Activated CD4-positive, alpha-beta T cell treated with anti-CD3 and anti-CD28 coated beads for 36 hours (primary cell): ENCODE data around the gene MMD2. TPM values are rescaled to one million over a fixed set of nuclear protein-coding genes. Genes with fewer than 3 reads are reported as not detected.

ENCODE experiments used
- ATAC-seq: fragments of 200-7000 bp; cut with Tn5 transposase; one replicate; pipeline ENCODE4 v1.10.0; 2021; ENCODE audit warnings: mild to moderate bottlenecking, moderate library complexity
- CTCF ChIA-PET: fragments of 350-600 bp; sonication (Branson Sonifier 250); formaldehyde crosslinking; loops from one replicate; lab custom pipeline; 2021; ENCODE audit warnings: antibody characterized with exemption; lab: Charles Lee
- POLR2A ChIA-PET: fragments of 350-600 bp; sonication (Branson Sonifier 250); formaldehyde crosslinking; loops from one replicate; lab custom pipeline; 2021; ENCODE audit warnings: antibody characterized with exemption, inconsistent platforms; lab: Charles Lee
- DNase-seq: peaks from one replicate; pipeline ENCODE4 v3.0.0-alpha.2; 2020
- H3K27ac Mint-ChIP-seq: one replicate; pipeline ENCODE4 v1.8.0; 2021; ENCODE audit warnings: mixed read lengths
- H3K27me3 Mint-ChIP-seq: one replicate; pipeline ENCODE4 v1.8.0; 2021; ENCODE audit warnings: mixed read lengths
- H3K36me3 Mint-ChIP-seq: one replicate; pipeline ENCODE4 v1.8.0; 2021; ENCODE audit warnings: low read depth, mixed read lengths
- H3K4me1 Mint-ChIP-seq: one replicate; pipeline ENCODE4 v1.8.0; 2021; ENCODE audit warnings: mixed read lengths
- H3K4me3 Mint-ChIP-seq: one replicate; pipeline ENCODE4 v1.8.0; 2021; ENCODE audit warnings: mild to moderate bottlenecking, moderate library complexity, mixed read lengths
- H3K9me3 Mint-ChIP-seq: one replicate; pipeline ENCODE4 v1.8.0; 2021; ENCODE audit warnings: low read depth, mixed read lengths
- intact Hi-C, 2 experiments: fragments of 100-400 bp; cut with DNase I in 1 of 2; cut with micrococcal nuclease in 1 of 2; formaldehyde crosslinking; loops; one replicate each; pipeline versions ENCODE4 v1.14.2 to v1.15.1; 2022 to 2024; cut with DNase I, micrococcal nuclease
- total RNA-seq, 2 experiments: library from RNA; stranded (reverse); gene quantifications; one replicate each; pipeline ENCODE4 v1.2.3, GENCODE V29; 2021

The MMD2 gene
- total RNA-seq, 2 experiments from 2014 or later, result not detected

DNA sequence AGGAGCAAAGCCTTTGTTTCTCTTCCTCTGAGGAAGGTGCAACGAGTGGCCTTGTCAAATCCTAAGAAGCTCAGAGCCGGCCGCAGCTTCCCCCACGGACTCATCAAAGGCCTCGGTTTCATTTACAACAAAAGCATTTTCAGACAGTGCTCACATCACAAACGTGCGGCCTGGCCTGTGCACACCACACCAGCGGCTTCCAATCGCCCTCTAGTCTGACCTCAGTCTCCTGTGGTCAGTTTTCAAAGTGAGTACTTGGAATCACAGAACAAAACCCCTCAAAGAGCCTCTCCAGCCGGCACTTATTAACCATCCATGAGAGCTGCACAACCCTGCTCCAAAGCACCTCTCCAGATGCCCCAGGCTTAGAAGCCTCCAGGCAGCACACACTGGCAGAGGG lies 78.8 kb downstream of the MMD2 start:
- ATAC-seq (no peak), DNase-seq (no peak)
- no peak overlapping the region for H3K4me3 Mint-ChIP-seq
- peaks cover 20% of the 10 kb centered on the region for H3K27me3 Mint-ChIP-seq
- ChIA-PET CTCF (interaction anchor here (0.6 to 1.3 kb wide), 2 partner anchors 88 to 206 kb away, joined by 3 to 6 read pairs; no protein-coding TSS in a partner anchor), POLR2A (no interaction called here)
- intact Hi-C loops, result no loop called here
- H3K36me3 Mint-ChIP-seq, result no peaks in the 10 kb centered on the region
- no peak overlapping the region for H3K27ac Mint-ChIP-seq
- peaks cover 10% of the 10 kb centered on the region for H3K4me1 Mint-ChIP-seq
- no peaks in the 10 kb centered on the region for H3K9me3 Mint-ChIP-seq

DNA sequence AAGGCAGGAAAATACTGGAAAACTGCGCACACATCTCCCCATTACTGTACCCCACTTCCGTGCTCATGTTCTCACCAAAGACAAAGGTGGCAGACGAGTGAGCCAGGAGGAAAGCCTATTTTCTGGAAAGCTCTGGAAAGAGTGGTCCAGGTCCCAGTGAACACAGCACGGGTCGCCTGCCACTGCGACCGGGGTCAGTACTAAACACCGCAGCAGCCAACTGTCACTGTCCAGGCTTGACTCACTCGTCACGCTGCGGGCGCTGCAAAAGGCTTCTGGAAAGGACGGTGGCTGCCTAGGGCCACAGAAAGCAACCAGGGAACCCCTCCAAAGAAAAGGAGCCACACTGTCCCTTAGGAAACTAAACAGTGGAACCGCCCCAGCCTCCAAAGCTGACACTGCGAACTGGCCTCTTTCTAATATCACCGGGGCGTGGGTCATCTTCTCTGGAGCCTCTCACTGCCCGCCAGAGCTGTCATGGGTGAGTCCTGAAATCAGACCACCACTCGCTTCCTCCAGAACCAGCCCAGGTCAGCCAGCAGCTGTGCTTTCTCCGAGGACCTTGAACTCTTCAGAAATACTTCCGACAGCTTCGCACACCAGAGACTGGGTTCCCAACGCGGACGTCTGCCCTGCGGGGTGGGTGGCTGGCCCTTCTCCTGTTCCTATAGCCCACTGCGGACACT lies 79.4 kb downstream of the MMD2 start:
- intact Hi-C loops, result no loop called here
- no peak for ATAC-seq
- DNase-seq, result no peak
- H3K27ac Mint-ChIP-seq, result no peak overlapping the region
- no peaks in the 10 kb centered on the region for H3K36me3 Mint-ChIP-seq
- peaks cover 20% of the 10 kb centered on the region for H3K27me3 Mint-ChIP-seq
- ChIA-PET POLR2A (no interaction called here), CTCF (no interaction called here)
- no peak overlapping the region for H3K4me3 Mint-ChIP-seq
- peaks cover 10% of the 10 kb centered on the region for H3K4me1 Mint-ChIP-seq
- H3K9me3 Mint-ChIP-seq, result no peaks in the 10 kb centered on the region

GRCh38 chr7:4878336-4879335 lies 80.4 kb downstream of the MMD2 start:
- CTCF ChIA-PET, result no interaction called here
- Mint-ChIP-seq H3K27me3 (peaks cover 16% of the 10 kb centered on the region), H3K36me3 (no peaks in the 10 kb centered on the region), H3K9me3 (no peaks in the 10 kb centered on the region), H3K27ac (no peak overlapping the region), H3K4me3 (no peak overlapping the region), H3K4me1 (peaks cover 10% of the 10 kb centered on the region)
- intact Hi-C loops, result no loop called here
- DNase-seq, result no peak
- no peak for ATAC-seq
- POLR2A ChIA-PET, result no interaction called here

GRCh38 chr7:4876586-4876985 lies 82.4 kb downstream of the MMD2 start:
- peaks cover 4% of the 10 kb centered on the region for H3K27me3 Mint-ChIP-seq
- H3K9me3 Mint-ChIP-seq, result no peaks in the 10 kb centered on the region
- H3K36me3 Mint-ChIP-seq, result no peaks in the 10 kb centered on the region
- no peak for DNase-seq
- ChIA-PET POLR2A (no interaction called here), CTCF (no interaction called here)
- intact Hi-C loops, result no loop called here
- H3K4me3 Mint-ChIP-seq, result no peak overlapping the region
- ATAC-seq, result no peak
- H3K27ac Mint-ChIP-seq, result no peak overlapping the region
- no peaks in the 10 kb centered on the region for H3K4me1 Mint-ChIP-seq

GRCh38 chr7:4875391-4875790 lies 83.6 kb downstream of the MMD2 start:
- Mint-ChIP-seq H3K9me3 (no peaks in the 10 kb centered on the region), H3K27me3 (peaks cover 3% of the 10 kb centered on the region), H3K4me3 (no peak overlapping the region), H3K36me3 (no peaks in the 10 kb centered on the region), H3K4me1 (no peaks in the 10 kb centered on the region), H3K27ac (no peak overlapping the region)
- DNase-seq, result no peak
- intact Hi-C loops, result no loop called here
- CTCF ChIA-PET, result no interaction called here
- ATAC-seq, result no peak
- POLR2A ChIA-PET, result no interaction called here

DNA sequence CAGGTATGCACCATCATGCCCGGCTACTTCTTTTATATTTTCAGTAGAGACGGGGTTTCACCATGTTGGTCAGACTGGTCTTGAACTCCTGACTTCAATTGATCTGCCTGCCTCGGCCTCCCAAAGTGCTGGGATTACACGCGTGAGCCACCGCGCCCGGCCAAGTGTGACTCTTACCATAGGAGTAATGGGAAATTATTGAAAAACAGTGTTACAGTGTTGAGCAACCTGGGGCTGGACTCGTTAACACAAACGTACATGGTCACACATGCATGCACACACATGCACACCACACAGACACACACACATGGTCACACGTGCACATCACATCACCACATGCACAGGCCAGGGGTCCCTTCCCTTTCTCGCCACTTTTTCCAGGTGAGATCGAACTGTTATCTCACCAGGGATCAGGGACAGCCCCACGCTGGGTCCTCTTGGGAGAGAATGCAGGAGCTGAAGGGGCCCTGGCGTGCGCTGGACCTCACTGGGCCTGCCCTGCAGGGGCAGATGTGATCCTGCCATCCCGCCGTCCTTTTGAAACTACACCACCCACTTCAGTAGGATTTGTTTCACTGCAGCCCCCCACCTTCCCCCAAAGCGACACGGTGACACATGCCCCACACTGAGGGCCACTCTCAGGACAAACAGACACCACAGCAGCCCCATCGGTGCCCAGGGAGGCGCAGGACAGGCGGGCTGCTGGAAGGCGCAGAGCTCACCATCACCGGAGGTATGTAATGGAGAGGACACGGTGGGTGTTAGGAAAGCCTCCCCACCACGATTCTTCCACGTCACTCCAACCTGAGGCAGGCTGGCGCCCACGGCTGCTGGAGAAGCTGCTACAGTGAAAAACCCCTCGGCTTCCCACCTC lies 85.7 kb downstream of the MMD2 start:
- POLR2A ChIA-PET, result no interaction called here
- H3K36me3 Mint-ChIP-seq, result no peaks in the 10 kb centered on the region
- no peaks in the 10 kb centered on the region for H3K4me1 Mint-ChIP-seq
- H3K9me3 Mint-ChIP-seq, result no peaks in the 10 kb centered on the region
- DNase-seq, result no peak
- no peak overlapping the region for H3K27ac Mint-ChIP-seq
- H3K27me3 Mint-ChIP-seq, result peaks cover 5% of the 10 kb centered on the region
- no peak for ATAC-seq
- CTCF ChIA-PET, result interaction anchor here (1.4 kb wide), 1 partner anchor 11 kb away, joined by 4 read pairs; the partner anchor contains the start of gene RADIL
- no peak overlapping the region for H3K4me3 Mint-ChIP-seq
- intact Hi-C loops, result no loop called here

DNA sequence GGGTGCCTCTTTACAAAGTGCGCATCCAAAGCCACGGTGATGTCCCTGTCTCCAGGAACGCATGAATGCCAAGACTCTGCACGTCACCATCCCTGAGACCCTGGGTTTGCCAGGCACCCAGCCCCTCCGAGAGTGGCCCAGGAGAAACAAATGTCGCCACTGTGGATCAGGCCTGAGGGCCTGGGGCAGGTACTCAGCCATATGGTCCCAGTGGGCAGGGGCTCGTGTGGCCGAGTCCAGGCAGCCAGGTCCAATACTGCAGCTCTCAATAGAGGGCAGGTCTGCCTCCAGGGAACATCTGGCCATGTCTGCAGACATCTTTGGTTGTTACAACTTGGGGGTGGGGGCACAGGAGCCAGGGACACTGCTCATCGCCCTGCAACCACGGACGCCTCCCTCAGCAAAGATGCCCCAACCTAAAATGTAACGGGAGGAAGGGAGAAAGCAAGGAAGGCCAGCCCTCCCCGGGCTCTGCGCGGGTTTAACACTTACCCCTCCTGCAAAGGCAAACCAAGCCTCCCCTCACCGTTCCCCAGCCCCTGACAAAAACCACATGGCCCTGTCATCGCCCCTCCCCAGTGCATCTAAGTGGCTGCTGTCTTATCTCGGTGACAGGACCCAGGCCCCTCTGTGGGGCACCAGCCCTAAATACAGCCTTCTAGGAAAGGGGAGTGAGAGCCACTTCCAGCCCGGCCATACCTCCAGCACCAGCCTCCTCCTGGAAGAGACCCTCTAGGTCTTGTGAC lies 86.9 kb downstream of the MMD2 start:
- Mint-ChIP-seq H3K27ac (no peak overlapping the region), H3K36me3 (no peaks in the 10 kb centered on the region), H3K4me3 (no peak overlapping the region), H3K27me3 (peaks cover 5% of the 10 kb centered on the region), H3K4me1 (no peaks in the 10 kb centered on the region), H3K9me3 (no peaks in the 10 kb centered on the region)
- DNase-seq (no peak), ATAC-seq (no peak)
- ChIA-PET CTCF (no interaction called here), POLR2A (no interaction called here)
- intact Hi-C loops, result no loop called here

GRCh38 chr7:4871056-4871680 lies 87.8 kb downstream of the MMD2 start:
- no peak overlapping the region for H3K27ac Mint-ChIP-seq
- intact Hi-C loops, result no loop called here
- ChIA-PET POLR2A (no interaction called here), CTCF (no interaction called here)
- ATAC-seq (no peak), DNase-seq (no peak)
- H3K4me1 Mint-ChIP-seq, result no peaks in the 10 kb centered on the region
- H3K4me3 Mint-ChIP-seq, result no peak overlapping the region
- H3K9me3 Mint-ChIP-seq, result no peaks in the 10 kb centered on the region
- H3K36me3 Mint-ChIP-seq, result no peaks in the 10 kb centered on the region
- peaks cover 5% of the 10 kb centered on the region for H3K27me3 Mint-ChIP-seq

GRCh38 chr7:4868493-4868892 lies 90.5 kb downstream of the MMD2 start:
- CTCF ChIA-PET, result no interaction called here
- no peak for ATAC-seq
- no peaks in the 10 kb centered on the region for H3K4me1 Mint-ChIP-seq

More at GRCh38 chr7:4868493-4868892, 90.5 kb downstream of the MMD2 start:
- no peaks in the 10 kb centered on the region for H3K36me3 Mint-ChIP-seq
- no peaks in the 10 kb centered on the region for H3K9me3 Mint-ChIP-seq
- intact Hi-C loops, result no loop called here
- POLR2A ChIA-PET, result no interaction called here
- H3K27me3 Mint-ChIP-seq, result peaks cover 23% of the 10 kb centered on the region
- DNase-seq, result no peak
- H3K4me3 Mint-ChIP-seq, result no peak overlapping the region
- no peak overlapping the region for H3K27ac Mint-ChIP-seq
